T-cell (primary cell): ENCODE data around the gene PPP1R14B. TPM values are rescaled to one million over a fixed set of nuclear protein-coding genes. Genes with fewer than 3 reads are reported as not detected.
A peak's percentile ranks its signal among the peaks of the same experiment; 100 is the strongest.

Source experiments
- ATAC-seq, 4 experiments: fragments of 200-7000 bp in 3 of 4; fragments of 150-1000 bp in 1 of 4; cut with Tn5 transposase; replicated peaks in 1 of 4; 1 replicate in 3 of 4; 2 replicates in 1 of 4; pipeline ENCODE4 v1.10.0; 2021; ENCODE audit warnings: moderate library complexity in 3 of 4, mild to moderate bottlenecking in 2 of 4, moderate number of reproducible peaks in 1 of 4
- CTCF ChIA-PET, 2 donors: fragments of 300-600 bp; sonication (Branson Sonifier 250); formaldehyde crosslinking; loops; one replicate each; lab custom pipeline; 2022; ENCODE audit warnings: antibody characterized with exemption in 2 of 2; lab: Charles Lee
- POLR2A ChIA-PET, 2 donors: fragments of 300-600 bp; sonication (Branson Sonifier 250); formaldehyde crosslinking; loops; one replicate each; lab custom pipeline; 2022; ENCODE audit warnings: antibody characterized with exemption in 2 of 2; lab: Charles Lee
- DNase-seq, 35 experiments: peaks; one replicate each; pipeline versions ENCODE4 v3.0.0 to v3.0.0-alpha.2; 2013 to 2023
- H3K27ac ChIP-seq: one replicate; pipeline ENCODE4 v1.5.1; 2013; ENCODE audit warnings: low read length
- H3K27me3 ChIP-seq, 2 experiments: replicated peaks in 1 of 2; 1 replicate in 1 of 2; 2 replicates in 1 of 2; pipeline versions ENCODE4 v1.6.1 to v1.7.0; 2013; ENCODE audit warnings: low read length in 1 of 2, mixed read lengths in 1 of 2; ENCODE audit not compliant: control insufficient read depth in 2 of 2, insufficient read depth in 2 of 2; ENCODE audit errors: extremely low read depth in 1 of 2
- H3K36me3 ChIP-seq, 2 donors: 1 replicate in 1 of 2; 2 replicates in 1 of 2; pipeline versions ENCODE4 v1.6.1 to v1.7.0; 2013; ENCODE audit warnings: low read length in 1 of 2; ENCODE audit not compliant: control insufficient read depth in 2 of 2, insufficient read depth in 1 of 2; ENCODE audit errors: extremely low read depth in 1 of 2
- H3K4me1 ChIP-seq, 2 experiments: 1 replicate in 1 of 2; 2 replicates in 1 of 2; pipeline versions ENCODE4 v1.6.1 to v1.7.0; 2013; ENCODE audit warnings: low read length in 2 of 2, mixed read lengths in 1 of 2; ENCODE audit not compliant: insufficient read depth in 2 of 2, control insufficient read depth in 1 of 2; ENCODE audit errors: extremely low read depth in 1 of 2
- H3K4me3 ChIP-seq, 2 donors: 1 replicate in 1 of 2; 2 replicates in 1 of 2; pipeline versions ENCODE4 v1.5.1 to v1.7.0; 2013; ENCODE audit warnings: mild to moderate bottlenecking in 2 of 2, low read length in 1 of 2, moderate library complexity in 1 of 2; ENCODE audit not compliant: control insufficient read depth in 1 of 2; ENCODE audit errors: extremely low read depth in 1 of 2
- H3K9me3 ChIP-seq: 2 replicates; pipeline ENCODE4 v1.7.0; 2013
- H3K27ac Mint-ChIP-seq, 2 donors: one replicate each; pipeline ENCODE4 v1.8.0; 2020 to 2021; ENCODE audit warnings: mild to moderate bottlenecking in 2 of 2, mixed read lengths in 2 of 2
- H3K27me3 Mint-ChIP-seq, 2 donors: one replicate each; pipeline ENCODE4 v1.8.0; 2021 to 2022; ENCODE audit warnings: mixed read lengths in 2 of 2
- H3K36me3 Mint-ChIP-seq: one replicate; pipeline ENCODE4 v1.8.0; 2021; ENCODE audit warnings: mixed read lengths
- H3K4me1 Mint-ChIP-seq, 3 donors: one replicate each; pipeline ENCODE4 v1.8.0; 2020 to 2022; ENCODE audit warnings: mixed read lengths in 3 of 3, mild to moderate bottlenecking in 1 of 3
- H3K4me3 Mint-ChIP-seq, 3 donors: one replicate each; pipeline ENCODE4 v1.8.0; 2020 to 2022; ENCODE audit warnings: mild to moderate bottlenecking in 3 of 3, mixed read lengths in 3 of 3, moderate library complexity in 3 of 3
- H3K9me3 Mint-ChIP-seq, 3 donors: one replicate each; pipeline ENCODE4 v1.8.0; 2020 to 2022; ENCODE audit warnings: mixed read lengths in 3 of 3
- WGBS: methylation state at CpG from one replicate; pipeline ENCODE4 v1.1.5; 2013; ENCODE audit warnings: missing lambda C conversion rate; ENCODE audit not compliant: insufficient coverage; 5-methylcytosine and 5-hydroxymethylcytosine counted together
- total RNA-seq, 35 experiments: library from RNA in 6 of 35; stranded (reverse) in 6 of 35; fragments of 120-200 nt in 1 of 35; gene quantifications; one replicate each; pipeline versions ENCODE4 v1.2.1 to v1.2.4 and lab custom pipeline; 2013 to 2026

The PPP1R14B gene
- total RNA-seq, 5 donors from 2014 or later (not counting 1 experiment from before 2014, with no cell fraction given): 31.2 to 143 (median 88.1) TPM

GRCh38 chr11:64232967-64233315 is 13.8 kb downstream of the PPP1R14B start:
- ChIA-PET POLR2A (no interaction called here), CTCF (no interaction called here)
- Histone ChIP-seq H3K4me1 (peaks cover 16 to 65% of the 10 kb centered on the region in 2 experiments), H3K9me3 (no peaks in the 10 kb centered on the region), H3K27me3 (no peaks in the 10 kb centered on the region), H3K4me3 (no peak overlapping the region), H3K27ac (no peak overlapping the region), H3K36me3 (peaks cover 6 to 9% of the 10 kb centered on the region in 2 donors)
- H3K9me3 Mint-ChIP-seq: no peaks in the 10 kb centered on the region
- H3K27me3 Mint-ChIP-seq: no peaks in the 10 kb centered on the region
- H3K27ac Mint-ChIP-seq: peak overlapping the region in 1 of 2 donors; percentile 88
- peak overlapping the region; percentile 57 to 92 (median 73) for H3K4me3 Mint-ChIP-seq
- 89% methylated on average over 6 of the region's 8 CpGs for WGBS
- H3K4me1 Mint-ChIP-seq: peaks cover 45 to 57% (median 48%) of the 10 kb centered on the region in 3 donors
- DNase-seq (no peak), ATAC-seq (no peak)
- H3K36me3 Mint-ChIP-seq: no peaks in the 10 kb centered on the region

DNA sequence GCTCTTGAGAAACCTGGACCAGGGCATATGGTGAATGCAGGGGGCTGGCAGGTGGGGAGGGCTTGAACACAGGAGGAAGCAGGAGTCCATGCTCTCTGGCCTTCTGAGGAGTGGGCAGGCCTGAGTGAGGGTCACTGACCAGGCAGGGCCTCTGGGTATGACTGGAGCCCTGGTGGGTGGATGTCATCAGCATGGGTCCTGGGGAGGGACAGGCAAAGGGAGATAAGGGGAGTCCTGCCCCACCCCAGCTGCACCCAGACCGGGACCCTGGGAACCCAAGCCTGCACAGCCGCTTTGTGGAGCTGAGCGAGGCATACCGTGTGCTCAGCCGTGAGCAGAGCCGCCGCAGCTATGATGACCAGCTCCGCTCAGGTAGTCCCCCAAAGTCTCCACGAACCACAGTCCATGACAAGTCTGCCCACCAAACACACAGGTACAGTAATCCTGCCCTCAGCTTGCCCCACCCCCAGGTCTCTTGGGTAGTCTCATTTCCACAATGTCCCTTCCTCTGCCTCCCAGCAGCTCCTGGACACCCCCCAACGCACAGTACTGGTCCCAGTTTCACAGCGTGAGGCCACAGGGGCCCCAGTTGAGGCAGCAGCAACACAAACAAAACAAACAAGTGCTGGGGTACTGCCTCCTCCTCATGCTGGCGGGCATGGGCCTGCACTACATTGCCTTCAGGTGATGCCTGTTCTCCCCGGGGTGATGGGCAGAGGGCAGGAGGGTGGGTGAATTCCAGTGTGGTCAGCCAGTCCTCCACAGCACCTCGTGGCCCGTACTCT is 14.4 kb downstream of the PPP1R14B start:
- H3K27me3 ChIP-seq: no peaks in the 10 kb centered on the region
- peaks cover 51 to 61% (median 54%) of the 10 kb centered on the region in 3 donors for H3K4me1 Mint-ChIP-seq
- no peaks in the 10 kb centered on the region for H3K27me3 Mint-ChIP-seq
- CTCF ChIA-PET: interaction anchor here in 1 of 2 donors (1.2 kb wide), 1 partner anchor 85 kb away, joined by 3 read pairs; the partner anchor contains the start of gene PRDX5
- H3K4me3 ChIP-seq: no peak overlapping the region
- no peaks in the 10 kb centered on the region for H3K9me3 ChIP-seq
- peaks cover under 1 to 4% of the 10 kb centered on the region in 2 donors for H3K36me3 ChIP-seq
- H3K27ac ChIP-seq: no peak overlapping the region
- DNase-seq: no peak
- 92% methylated on average over 11 of the region's 15 CpGs for WGBS
- peak overlapping the region; percentile 59 to 88 for H3K27ac Mint-ChIP-seq
- H3K9me3 Mint-ChIP-seq: no peaks in the 10 kb centered on the region
- H3K4me3 Mint-ChIP-seq: peak overlapping the region; percentile 57 to 92 (median 88)
- no peak for ATAC-seq
- no peaks in the 10 kb centered on the region for H3K36me3 Mint-ChIP-seq
- peaks cover 19 to 69% of the 10 kb centered on the region in 2 experiments for H3K4me1 ChIP-seq
- POLR2A ChIA-PET: no interaction called here

GRCh38 chr11:64231546-64231945 is 15.2 kb downstream of the PPP1R14B start:
- peaks cover 58 to 65% (median 60%) of the 10 kb centered on the region in 3 donors for H3K4me1 Mint-ChIP-seq
- Histone ChIP-seq H3K27me3 (no peaks in the 10 kb centered on the region), H3K27ac (no peak overlapping the region), H3K9me3 (no peaks in the 10 kb centered on the region), H3K36me3 (peaks cover 0 to 4% of the 10 kb centered on the region in 2 donors), H3K4me3 (no peak overlapping the region), H3K4me1 (peaks cover 24 to 77% of the 10 kb centered on the region in 2 experiments)
- H3K9me3 Mint-ChIP-seq: no peaks in the 10 kb centered on the region
- H3K36me3 Mint-ChIP-seq: no peaks in the 10 kb centered on the region
- H3K27me3 Mint-ChIP-seq: no peaks in the 10 kb centered on the region
- DNase-seq (no peak), ATAC-seq (no peak)
- peak overlapping the region; percentile 82 to 92 (median 88) for H3K4me3 Mint-ChIP-seq
- POLR2A ChIA-PET: no interaction called here
- CTCF ChIA-PET: interaction anchor here in 1 of 2 donors (1.2 kb wide), 1 partner anchor 86 kb away, joined by 3 read pairs; the partner anchor contains the start of gene PRDX5
- peak overlapping the region; percentile 59 to 88 for H3K27ac Mint-ChIP-seq
- 100% methylated on average over 7 of the region's 7 CpGs for WGBS

DNA sequence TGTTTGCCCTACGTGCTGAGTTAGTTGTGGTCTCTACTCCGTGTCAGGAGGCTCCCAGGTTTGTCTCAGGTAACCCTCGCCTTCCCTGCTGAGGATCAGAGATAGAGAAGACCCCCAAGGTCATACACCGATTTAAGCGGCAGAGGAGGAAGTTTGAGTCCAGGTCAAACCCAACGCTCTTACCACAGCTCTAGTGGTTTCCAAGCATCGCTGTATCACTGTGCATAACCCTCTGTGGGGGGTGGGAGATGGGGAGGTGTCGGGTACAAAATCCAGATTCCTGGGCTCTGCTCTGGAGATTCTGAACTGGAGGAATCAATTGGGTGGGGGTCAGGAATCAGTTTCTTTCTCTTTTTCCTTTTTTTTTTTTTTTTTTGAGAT is 15.8 kb downstream of the PPP1R14B start:
- no peaks in the 10 kb centered on the region for H3K27me3 ChIP-seq
- 0% methylated on average over 1 of the region's 8 CpGs for WGBS
- peak overlapping the region; percentile 75 to 76 for H3K4me3 ChIP-seq
- Mint-ChIP-seq H3K36me3 (no peaks in the 10 kb centered on the region), H3K27me3 (no peaks in the 10 kb centered on the region), H3K4me3 (peak overlapping the region; percentile 82 to 92 (median 88)), H3K9me3 (no peaks in the 10 kb centered on the region), H3K4me1 (peaks cover 58 to 65% (median 59%) of the 10 kb centered on the region in 3 donors), H3K27ac (peak overlapping the region; percentile 74 to 88)
- peak overlapping the region; percentile 77 for H3K27ac ChIP-seq
- ChIA-PET POLR2A (no interaction called here), CTCF (interaction anchor here in 1 of 2 donors (1.2 kb wide), 1 partner anchor 87 kb away, joined by 3 read pairs; the partner anchor contains the start of gene PRDX5)
- DNase-seq: no peak
- peaks cover 0 to 4% of the 10 kb centered on the region in 2 donors for H3K36me3 ChIP-seq
- peaks cover 24 to 77% of the 10 kb centered on the region in 2 experiments for H3K4me1 ChIP-seq
- no peaks in the 10 kb centered on the region for H3K9me3 ChIP-seq
- no peak for ATAC-seq

- H3K27me3 ChIP-seq: no peaks in the 10 kb centered on the region
- H3K27ac Mint-ChIP-seq: peak within 1 kb of the TSS; percentile 88 to 91
- H3K9me3 Mint-ChIP-seq: no peaks in the 10 kb centered on the region
- DNase-seq: peak; percentile 68 to 91 (median 82)
- H3K4me3 Mint-ChIP-seq: peak within 1 kb of the TSS; percentile 82 to 92 (median 88)
- no peaks in the 10 kb centered on the region for H3K9me3 ChIP-seq
- no peaks in the 10 kb centered on the region for H3K27me3 Mint-ChIP-seq
- CTCF ChIA-PET: interaction anchor here in 1 of 2 donors (0.6 to 0.8 kb wide), 3 partner anchors 26 to 219 kb away, joined by 3 read pairs; no protein-coding TSS in a partner anchor
- H3K4me1 Mint-ChIP-seq: peaks cover 57 to 60% (median 58%) of the 10 kb centered on the region in 3 donors
- POLR2A ChIA-PET: interaction anchor here in 1 of 2 donors (0.7 kb wide), 1 partner anchor 12 kb away, joined by 4 read pairs; no protein-coding TSS in a partner anchor
- H3K27ac ChIP-seq: peak within 1 kb of the TSS; percentile 77
- peak within 1 kb of the TSS; percentile 75 to 76 for H3K4me3 ChIP-seq
- H3K4me1 ChIP-seq: peaks cover 23 to 75% of the 10 kb centered on the region in 2 experiments
- peaks cover 0 to 4% of the 10 kb centered on the region in 2 donors for H3K36me3 ChIP-seq
- no peaks in the 10 kb centered on the region for H3K36me3 Mint-ChIP-seq
- ATAC-seq: peak; percentile 45 to 62 (median 53)
- WGBS: 1% methylated on average over 55 of the region's 62 CpGs
Measured at GRCh38 chr11:64230171-64230984, 16.4 kb downstream of the PPP1R14B start, which contains the start of gene DNAJC4. Gene DNAJC4 (plus strand): TSS chr11:64230548. CDS start chr11:64230855, 307 bp downstream.
